ENCODE measurements around the gene MMP17.

DNA sequence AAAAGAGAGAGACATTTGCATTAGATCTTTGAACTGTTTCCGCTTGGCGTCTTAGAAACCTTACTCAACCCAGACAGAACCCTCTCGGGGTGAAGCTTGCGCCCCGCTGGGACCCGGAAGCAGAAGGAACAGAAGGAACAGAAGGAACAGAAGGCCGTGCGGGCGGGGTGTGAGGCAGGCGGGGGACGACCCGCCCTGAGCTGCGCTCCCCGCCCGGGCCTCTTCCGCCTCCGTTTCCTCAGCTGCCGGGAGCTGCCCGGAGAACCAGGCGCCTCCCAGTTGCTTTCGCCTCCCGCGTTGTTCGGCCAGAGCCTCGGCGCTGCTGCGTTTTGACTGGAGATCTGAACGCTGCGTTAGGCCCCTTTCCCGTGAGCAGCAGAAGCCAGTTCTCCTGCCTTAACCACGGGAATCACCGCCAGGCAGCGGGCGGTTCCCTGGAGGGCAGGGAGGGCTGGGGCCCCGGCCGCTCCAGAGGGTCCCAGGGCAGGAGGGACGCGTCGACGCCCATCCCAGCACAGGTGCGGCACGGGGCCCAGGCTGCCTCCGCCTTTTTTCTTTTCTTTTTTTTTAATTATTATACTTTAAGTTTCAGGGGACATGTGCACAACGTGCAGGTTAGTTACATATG is 19.3 kb upstream of the MMP17 start:
- TF ChIP-seq POLR2A (IDR thresholded peaks at IDR 0.05), result no peak
- TF ChIP-seq, protein P1, sequence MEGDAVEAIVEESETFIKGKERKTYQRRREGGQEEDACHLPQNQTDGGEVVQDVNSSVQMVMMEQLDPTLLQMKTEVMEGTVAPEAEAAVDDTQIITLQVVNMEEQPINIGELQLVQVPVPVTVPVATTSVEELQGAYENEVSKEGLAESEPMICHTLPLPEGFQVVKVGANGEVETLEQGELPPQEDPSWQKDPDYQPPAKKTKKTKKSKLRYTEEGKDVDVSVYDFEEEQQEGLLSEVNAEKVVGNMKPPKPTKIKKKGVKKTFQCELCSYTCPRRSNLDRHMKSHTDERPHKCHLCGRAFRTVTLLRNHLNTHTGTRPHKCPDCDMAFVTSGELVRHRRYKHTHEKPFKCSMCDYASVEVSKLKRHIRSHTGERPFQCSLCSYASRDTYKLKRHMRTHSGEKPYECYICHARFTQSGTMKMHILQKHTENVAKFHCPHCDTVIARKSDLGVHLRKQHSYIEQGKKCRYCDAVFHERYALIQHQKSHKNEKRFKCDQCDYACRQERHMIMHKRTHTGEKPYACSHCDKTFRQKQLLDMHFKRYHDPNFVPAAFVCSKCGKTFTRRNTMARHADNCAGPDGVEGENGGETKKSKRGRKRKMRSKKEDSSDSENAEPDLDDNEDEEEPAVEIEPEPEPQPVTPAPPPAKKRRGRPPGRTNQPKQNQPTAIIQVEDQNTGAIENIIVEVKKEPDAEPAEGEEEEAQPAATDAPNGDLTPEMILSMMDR (IDR thresholded peaks at IDR 0.05), result no peak
